HG03095 (cell line): Measurements from ENCODE around the gene MEX3C.
A peak's percentile ranks its signal among the peaks of the same experiment; 100 is the strongest.

Experiments used
- ATAC-seq: cut with Tn5 transposase; IDR thresholded peaks from one replicate; pipeline ENCODE4 v1.9.1; 2021; ENCODE audit warnings: moderate library complexity; ENCODE audit not compliant: unreplicated experiment

The MEX3C gene

DNA sequence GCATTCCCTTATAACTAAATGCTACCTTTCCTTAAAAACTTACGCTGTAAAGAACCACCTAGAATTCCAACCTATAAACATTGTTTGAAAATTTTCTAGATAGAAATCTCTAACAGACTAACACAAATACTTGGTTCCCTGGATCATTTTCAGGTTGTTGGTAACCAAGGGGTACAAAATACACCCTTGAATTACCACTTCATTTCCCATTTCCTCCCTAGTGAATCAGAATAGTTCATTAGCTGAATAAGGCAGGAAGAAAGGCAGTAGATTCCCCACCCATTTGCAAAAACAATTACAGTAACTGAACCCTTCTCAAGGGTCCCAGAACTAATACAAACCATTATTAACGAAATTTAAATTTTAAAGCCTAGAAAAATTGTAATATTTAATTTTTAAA, 5.5 kb downstream of the MEX3C start:
- ATAC-seq = no peak

DNA sequence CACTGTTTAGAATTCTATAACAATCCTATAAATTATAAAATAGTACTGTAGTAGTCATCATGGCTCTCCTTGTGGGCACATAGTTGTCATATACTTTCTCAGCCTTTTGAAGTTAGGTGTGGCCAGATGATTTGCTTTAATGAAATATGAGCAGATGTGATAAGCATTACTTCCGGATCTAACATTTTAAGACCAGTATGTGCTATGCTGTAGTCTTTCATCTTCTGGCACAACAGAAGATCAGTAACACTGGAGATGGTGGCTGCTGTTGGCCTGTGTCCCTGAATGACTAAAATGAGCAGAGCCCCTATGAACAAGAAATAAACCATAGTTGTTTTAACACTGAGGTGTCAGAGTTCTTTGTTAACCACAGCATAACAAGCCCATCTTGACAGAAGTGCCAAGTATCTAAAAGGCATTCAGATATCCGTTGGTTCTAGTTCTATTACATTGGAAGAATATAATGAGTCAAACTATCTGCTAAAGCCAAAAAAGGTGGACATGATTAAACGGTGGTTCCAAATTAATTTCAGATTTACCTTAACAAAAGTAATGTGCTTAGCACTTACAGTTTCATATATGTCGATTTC, 6.3 kb downstream of the MEX3C start:
- no peak for ATAC-seq

DNA sequence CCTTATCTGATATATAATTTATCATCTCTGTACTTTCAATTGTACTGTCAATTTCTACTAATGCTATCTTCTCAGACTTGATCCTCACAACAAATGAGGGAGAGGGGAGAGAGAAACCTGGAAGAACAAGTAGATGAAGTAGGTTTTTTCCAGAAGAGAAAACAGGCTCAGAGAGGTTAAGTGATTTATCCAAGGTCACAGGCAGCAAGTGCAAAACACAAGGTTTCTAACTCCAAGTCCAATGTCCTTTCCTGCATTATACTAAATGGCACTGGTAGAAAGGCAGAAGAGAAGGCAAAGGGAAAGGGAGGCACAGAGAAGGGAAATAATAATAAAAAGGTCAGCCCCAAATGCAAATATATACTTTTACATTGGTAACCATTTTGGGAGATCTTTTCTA, 7.5 kb downstream of the MEX3C start:
- no peak for ATAC-seq

DNA sequence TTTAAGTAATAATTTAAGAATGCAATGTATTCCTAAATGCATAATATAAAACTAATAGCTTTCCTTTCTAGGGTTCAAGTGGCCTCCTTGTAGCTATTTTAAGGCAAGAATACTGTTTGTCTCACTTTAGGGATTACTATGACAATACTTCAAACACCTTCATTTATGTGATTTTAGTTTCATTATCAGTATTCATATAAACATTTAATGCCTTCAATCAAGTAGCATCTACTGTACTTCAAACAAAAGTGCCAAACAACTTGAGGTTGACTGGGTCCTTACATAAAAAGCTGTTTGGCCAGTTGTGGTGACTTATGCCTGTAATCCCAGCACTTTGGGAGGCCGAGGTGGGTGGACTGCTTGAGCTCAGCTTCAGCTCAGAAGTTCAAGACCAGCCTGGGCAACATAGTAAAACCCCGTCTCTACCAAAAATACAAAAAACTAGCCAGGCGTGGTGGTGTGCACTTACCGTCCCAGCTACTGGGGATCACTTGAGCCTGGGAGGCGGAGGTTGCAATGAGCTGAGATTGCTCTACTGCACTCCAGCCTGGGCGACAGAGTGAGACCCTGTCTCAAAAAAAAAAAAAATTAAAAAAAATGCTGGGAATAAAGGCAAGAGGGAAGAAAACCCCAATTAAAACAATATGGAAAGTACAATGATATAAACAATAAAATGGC, 9.3 kb downstream of the MEX3C start:
- no peak for ATAC-seq

DNA sequence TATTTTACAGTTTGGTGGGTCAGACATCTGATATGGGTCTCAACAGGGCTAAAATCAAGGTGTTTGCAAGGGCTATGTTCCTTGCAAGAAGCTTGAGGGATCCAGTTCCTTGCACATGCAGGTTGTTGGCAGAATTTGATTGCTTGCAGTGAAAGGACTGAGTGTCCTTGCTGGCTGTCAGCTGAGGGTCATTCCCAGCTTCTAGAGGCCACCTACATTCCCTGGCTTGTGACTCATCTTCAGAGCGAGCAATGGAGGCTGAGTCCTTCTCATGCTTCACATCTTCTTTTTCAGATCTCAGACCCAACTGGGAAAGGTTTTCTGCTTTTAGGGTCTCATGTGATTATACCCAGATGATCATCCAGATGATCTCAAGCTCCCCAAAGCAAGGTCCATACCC, 12.4 kb downstream of the MEX3C start:
- no peak for ATAC-seq

DNA sequence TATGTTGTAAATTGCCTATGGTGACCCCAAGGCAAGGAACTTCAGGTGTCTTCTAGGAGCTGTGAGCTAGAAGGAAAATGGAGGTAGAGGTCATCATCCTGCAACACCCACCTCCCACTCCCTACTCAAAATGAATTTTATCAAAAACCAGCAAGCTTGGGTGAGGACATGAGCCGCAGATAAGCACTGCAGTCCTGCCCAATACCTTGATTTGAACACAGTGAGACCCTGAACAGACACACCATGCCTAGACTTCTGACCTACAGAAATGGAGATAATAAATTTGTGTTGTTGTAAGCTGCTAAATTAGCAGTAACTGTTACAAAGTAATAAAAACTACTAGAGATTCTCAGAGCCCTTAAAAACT, 13.4 kb downstream of the MEX3C start:
- no peak for ATAC-seq

DNA sequence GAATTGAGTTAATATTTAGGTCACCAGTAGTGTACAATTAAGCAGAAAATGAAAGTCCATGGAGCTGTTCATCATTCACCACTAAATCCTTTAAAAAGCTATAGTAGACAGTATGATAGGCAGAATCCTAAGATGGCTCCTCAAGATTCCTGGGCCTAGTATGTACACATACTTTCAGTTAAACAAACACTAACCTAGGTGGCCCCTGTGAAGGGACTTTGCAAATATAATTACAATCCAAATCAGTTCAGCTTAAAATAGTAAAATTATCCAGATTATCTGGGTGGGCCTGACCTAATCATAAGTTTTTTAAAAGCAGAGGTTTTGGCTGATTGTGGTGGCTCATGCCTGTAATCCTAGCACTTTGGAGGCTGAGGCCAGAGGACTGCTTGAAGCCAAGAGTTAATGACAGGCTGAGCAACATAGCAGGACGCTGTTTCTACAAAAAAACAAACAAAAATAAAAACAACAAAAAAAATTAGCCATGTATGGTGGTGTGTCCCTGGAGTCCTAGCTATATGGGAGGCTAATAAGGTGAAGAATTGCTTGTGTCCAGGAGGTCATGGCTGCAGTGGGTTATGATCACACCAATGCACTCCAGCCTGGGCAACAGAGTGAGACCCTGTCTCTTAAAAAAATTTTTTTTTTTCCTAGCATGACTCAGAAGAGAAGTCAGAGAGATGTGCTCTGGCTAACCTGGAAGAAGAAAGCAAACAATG, 13.9 kb downstream of the MEX3C start:
- no peak for ATAC-seq

DNA sequence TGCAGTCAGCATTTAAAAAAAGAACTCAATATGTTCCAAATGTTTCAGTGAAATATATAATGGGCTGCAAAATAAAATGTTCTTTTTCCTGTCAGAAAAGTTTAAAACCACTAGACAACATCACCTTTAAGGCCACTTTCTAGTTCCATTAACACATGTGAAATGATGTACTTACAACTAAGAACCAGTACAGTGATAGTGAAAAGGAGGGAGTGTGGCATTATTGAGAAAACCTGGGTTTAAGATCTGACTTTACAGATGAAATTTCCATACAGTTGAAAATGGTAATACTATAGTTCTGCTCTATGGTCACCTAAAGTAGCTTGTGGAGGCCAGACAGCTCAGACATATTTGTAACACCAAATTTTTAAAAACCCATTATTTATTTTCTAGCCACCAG, 14.7 kb downstream of the MEX3C start:
- ATAC-seq = no peak

DNA sequence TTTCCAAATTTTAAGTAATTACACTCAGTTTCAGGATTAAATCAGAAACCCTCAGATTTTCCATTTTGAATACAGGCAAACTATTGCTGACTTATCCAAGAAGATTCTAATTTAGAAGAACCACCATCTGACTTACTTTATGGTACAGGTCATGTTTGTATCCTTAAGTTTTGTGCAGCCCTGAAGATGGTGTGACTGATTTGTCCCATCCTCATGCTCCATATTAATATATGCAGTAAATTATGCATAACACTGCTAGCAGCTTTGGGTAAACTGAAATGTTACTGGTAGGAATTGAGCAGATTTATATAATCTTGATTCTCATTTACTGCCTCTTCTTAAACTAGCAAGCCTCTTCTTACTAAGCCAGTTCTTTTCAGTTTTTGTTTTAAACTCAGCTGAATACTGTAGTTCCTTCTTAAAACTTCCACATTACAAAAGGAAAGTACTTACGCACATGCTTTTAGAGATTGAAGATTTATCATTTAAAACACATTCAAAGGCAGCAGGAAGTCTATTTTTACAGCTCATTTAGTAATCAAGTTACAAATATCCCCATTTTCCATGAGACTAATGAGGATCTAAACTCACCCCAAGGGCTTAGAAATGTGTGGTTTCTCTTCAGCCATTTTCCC, 25.7 kb downstream of the MEX3C start:
- ATAC-seq = no peak

DNA sequence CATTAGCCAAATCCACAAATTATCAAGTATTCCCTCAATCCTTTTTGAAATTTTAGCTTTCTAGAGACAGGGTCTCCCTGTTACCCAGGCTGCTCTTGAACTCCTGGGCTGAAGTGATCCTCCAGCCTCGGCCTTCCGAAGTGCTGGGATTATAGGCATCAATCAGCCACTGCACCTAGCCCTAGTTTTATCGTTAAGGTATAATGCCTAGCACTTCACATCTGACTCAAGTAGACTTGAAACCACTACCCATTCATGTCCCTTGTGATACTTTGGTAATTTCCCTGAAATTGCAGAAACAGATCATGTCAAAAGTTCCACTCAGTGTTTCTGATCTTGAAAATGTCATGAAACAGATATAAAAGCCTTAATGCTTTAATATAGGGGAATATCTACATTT, 26.3 kb downstream of the MEX3C start:
- no peak for ATAC-seq

DNA sequence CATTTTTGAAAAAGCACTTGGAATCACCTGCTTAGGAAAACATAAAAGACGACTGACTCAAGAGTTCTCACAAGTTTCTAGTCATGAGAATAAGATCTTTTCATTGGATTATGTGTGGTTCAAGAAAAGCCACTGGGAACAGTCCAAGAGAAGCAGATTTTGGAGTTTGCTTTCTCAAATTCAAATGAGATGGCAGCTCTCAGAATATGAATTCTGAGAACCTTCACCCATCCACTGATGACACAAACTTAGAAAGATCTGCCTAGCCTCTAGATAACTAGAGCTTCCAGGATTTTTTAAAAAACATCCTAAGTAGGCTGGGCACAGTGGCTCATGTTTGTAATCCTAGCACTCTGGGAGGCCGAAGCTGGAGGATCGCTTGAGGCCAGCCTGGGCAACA, 26.8 kb downstream of the MEX3C start:
- ATAC-seq = no peak

DNA sequence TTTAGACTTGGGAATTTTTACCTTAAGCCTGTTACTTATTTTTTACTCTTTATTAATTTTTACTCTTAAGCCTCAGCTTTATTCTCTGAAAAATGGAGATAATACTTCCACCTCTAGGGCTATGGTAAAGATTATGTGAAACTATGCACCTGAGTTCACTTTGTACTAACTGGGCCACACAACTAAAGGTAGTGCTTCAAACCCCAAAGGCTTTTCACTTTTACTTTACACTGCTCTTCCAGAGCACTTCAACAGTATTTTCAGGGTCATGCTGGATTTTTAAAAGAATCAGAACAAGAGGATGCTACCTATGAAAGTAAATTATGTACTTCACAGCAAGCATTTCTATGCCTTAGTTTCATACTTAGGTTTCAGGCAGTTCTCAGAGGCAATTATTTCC, 27.8 kb downstream of the MEX3C start:
- ATAC-seq = peak; percentile 46

DNA sequence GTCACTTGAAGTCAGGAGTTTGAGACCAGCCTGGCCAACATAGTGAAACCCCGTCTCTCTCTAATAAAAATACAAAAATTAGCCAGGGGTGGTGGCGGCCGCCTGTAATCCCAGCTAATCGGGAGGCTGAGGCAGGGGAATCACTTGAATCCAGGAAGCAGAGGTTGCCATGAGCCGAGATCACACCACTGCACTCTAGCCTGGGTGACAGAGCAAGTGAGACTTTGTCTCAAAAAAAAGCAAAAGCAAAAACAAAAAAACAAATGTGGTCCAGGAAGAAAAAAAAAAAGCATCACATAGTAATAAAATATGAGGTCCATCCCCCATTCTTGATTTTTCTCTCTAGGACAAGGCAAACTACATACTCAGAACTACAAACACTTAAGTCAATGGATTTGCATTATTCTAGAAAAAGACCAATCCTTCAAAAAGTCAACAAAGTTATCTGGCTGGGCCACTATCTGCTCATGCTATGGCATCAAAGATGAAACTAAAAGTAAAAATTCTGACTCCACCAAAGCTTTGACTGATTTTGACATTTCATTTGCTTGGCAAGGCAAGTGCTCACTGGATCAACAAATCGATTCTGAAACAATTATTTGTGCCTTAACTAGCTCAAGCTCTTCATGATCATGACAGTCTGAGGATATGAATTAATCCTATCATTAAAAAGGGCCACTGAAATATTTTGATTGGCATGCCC, 28.4 kb downstream of the MEX3C start:
- ATAC-seq = no peak

DNA sequence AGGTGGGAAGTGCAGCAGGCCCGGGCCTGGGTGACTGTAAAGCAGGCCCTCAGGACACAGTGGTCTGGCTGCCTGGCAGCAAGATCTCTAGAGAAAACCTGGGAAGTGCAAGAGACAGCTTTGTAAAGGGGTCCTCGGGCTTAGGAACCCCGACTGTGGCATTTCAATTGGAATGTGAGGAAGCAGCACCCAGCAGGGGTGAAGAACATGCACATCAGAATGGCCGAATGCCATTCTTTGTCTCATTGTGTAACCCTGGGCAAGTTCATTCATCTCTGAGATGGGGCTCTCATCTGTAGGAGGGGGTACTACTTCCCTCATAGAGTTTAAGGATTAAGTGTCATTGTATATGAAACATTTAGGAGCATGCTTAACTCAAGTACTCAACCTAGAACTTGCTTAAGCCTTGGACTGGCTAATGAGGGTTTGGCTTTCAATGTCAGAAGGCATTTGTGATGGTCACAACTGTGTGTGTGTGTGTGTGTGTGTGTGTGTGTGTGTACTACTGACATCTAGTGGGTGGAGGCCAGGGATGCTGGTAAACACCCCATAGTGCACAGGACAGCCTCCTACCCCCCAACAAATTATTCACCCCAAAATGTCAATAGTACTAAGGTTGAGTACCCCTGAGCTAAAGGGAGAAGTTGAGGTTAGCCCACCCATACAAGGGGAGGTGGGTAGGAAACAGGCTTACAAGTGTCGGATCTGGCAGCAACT, 29.3 kb downstream of the MEX3C start:
- no peak for ATAC-seq

DNA sequence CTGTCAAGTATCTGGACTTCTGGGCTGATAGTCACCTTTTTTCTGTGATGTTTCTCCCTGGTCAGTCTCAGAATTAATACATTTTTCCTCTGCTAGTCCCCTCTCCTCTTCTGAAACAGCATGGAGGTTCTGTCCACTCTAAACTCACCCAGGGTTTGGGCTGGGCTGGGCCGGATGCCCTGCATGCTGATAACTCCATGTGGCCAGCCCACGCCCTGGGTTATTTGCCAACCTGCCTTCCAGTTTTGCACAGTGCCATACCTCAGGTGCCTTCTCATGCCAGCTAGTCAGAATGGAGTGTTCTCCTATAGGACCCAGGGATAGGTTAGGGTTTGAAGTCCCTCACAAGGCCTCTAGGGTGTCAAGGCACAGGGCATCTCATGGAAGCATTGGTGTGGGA, 32.2 kb downstream of the MEX3C start:
- ATAC-seq = no peak

DNA sequence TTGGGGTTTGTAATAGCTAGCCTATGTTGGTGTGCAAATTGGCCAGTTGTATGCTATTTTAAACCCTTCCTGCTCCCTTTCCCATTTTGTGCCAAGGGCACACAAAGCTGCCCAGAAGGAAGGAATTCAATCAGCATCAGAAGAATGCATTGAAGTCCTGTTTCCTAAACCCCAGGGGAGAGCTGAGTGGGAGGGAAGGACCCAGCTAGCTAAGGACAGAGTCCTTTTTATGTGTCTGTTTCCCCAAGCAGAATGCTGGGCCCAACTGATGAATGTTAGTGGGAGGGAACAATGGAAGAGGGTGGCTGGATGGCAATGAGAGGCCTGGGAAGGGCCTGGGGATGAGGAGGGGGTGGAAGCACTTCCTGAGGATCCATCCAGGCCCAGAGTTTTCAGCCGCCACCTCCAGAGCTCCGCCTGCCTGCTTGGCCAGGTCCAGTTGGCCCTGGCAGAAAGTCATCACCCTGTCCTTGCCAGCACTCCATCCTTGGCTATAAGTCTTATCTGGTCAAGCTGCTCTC, 32.7 kb downstream of the MEX3C start:
- no peak for ATAC-seq

DNA sequence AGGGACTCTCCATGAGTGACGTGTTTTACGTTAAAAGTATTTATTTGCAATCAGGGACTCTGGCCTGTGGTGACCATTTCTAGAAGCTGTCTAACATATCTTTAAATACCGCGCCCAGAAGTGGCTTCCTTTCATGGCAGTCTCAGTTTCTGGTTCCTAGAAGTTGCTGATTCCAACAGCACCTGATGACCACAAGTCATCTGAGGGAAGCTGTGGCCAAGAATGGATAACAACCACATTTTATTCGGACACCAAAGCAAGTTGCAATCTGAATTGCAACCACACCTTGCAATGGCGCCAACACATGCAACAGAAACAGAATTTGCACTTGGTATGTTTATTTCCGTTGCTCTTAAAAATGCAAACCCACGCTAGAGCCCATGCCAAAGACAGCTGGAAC, 33.1 kb downstream of the MEX3C start:
- no peak for ATAC-seq

DNA sequence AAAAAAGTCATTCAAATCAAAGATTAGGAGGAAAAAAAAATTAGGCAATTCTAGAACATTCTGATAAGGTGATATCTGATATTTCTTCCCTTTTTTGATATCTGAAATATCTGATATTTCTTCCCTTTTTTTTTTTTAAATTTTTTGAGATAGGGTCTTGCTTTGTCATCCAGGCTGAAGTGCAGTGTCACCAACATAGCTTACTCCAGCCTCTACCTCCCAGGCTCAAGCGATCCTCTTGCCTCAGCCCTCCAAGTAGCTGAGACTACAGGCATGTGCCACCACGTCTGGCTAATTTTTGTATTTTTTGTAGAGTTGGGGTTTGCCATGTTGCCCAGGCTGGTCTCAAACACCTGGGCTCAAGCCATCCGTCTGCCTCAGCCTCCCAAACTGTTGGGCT, 33.9 kb downstream of the MEX3C start:
- no peak for ATAC-seq

DNA sequence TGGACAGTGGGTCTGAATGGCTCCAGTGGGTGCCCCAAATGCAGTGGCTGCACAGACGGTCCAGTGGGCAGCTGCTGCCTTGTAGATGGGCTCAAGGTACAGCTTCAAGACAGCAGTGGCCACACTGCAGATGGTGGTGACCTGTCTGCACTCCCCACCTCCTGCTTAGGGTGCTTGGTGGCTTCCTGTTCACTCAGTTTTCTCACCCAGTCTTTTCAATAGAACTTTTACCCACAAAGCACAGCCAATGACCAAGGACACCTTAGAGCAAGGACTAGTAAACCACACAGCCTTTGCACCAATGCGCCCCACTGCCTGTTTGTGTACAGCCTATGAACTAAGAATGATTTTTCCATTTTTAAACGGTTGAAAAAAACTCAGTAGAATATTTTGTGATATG, 34.9 kb downstream of the MEX3C start:
- no peak for ATAC-seq

DNA sequence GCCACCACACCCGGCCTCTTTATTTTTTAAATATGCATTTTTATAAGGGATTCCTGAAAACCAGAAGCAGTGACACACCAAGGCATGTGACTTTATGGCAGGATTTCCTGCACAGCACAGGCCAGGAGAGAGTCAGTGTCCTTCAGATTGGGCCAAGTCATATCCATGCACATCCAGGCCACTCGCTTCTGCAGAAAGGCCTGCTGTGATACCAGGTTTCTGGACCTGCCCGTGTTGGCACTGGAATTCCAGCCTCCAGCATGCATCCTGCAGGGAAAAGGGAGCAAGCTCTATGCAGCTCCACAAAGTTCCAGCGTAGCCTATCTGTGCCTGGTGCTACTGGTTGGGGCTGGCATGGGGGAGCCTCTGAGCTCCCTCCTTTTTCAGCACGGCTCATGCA, 36.8 kb downstream of the MEX3C start:
- ATAC-seq = no peak

DNA sequence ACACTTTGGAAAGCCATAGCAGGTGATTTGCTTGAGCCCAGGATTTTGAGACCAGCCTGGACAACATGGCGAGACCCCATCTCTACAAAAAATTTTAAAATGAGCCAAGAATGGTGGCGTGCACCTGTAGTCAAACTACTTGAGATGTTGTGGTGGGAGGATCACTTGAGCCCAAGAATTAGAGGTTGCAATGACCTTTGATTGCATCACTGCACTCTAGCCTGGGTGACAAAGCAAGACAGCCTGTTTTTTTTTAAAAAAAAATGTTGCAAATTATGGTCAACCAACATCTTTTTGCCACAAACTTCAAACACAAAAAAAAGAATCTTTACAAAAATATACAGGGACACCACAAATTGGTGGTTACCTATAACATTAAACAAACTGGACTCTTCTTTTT, 40.3 kb downstream of the MEX3C start:
- ATAC-seq = no peak
